RKO (cell line): ENCODE measurements around the gene USHBP1.

Experiments
- DNase-seq: peaks from one replicate; pipeline ENCODE4 v3.0.0-alpha.2; 2016; ENCODE audit warnings: low spot score

The USHBP1 gene

DNA sequence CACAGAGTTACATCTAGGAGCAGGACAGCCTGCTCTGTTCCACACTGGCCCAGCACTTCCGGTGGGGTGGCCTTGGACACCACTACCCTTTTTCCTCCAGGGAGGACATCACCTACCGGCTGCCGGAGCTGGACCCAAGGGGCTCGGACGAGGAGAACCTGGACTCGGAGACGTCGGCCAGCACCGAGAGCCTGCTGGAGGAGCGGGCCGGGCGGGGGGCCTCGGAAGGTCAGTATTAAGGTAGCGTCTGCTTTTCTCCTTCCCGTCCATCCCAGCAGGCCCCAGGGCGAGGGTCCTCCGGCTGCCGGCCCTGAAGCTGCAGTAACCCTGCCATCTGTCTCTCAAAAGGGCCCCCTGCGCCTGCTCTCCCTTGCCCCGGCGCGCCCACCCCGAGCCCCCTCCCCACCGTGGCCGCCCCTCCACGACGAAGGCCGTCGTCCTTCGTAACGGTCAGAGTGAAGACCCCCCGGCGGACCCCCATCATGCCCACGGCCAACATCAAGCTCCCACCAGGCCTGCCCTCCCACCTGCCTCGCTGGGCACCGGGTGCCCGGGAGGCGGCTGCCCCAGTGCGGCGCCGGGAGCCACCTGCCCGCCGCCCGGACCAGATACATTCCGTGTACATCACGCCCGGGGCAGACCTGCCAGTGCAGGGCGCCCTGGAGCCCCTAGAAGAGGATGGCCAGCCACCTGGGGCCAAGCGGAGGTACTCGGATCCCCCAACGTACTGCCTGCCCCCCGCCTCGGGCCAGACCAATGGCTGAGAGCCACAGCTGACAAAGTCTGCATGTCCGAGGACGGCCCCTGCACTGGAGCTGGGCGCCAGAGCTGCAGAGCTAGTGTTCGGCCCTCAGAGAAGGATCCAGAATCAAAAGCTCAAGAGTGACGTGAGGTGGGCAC, 52.7 kb downstream of the USHBP1 start:
- no peak for DNase-seq

GRCh38 chr19:17210296-17210695, 54.2 kb downstream of the USHBP1 start:
- DNase-seq, result no peak

DNA sequence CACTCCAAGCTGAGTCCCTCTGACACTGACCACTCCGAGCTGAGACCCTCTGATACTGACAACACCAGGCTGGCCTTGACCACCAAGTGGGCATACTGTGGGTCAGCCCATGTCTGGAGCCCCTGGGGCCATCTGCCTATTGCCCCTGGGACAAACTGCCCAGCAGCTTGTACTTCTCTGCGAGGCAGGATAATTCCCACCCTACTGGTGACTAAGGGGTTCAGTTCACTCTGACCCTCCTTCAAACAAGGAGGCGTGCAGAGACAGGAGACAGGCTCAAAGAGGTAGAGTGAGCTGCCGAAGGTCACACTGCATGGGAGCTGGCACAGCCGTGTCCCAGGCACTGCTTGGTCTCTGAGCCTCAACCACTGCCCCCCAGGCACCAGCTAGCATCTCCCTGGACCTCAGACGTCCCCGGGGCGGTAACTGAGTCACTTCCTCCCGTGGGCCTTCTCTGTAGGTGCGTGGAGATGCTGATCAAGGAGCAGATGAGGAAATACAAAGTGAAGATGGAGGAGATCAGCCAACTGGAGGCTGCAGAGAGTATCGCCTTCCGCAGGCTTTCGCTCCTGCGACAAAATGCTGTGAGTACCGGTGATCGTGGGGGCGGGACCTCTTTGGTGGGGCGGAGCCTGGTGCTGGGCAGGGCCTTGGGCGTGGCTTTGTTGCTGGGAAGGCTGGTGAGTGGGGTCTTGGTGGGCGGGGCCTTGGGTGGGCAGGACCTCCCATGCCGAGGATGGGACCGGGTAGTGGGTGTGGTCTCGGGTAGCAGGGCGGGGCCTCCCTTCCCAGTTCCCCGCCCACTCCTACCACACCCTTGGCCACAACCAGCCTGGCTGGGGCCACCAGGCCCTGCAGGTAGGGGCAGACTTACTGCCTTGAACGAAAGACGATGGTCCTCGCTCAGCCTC, 55.2 kb downstream of the USHBP1 start:
- DNase-seq, result peak; percentile 19

DNA sequence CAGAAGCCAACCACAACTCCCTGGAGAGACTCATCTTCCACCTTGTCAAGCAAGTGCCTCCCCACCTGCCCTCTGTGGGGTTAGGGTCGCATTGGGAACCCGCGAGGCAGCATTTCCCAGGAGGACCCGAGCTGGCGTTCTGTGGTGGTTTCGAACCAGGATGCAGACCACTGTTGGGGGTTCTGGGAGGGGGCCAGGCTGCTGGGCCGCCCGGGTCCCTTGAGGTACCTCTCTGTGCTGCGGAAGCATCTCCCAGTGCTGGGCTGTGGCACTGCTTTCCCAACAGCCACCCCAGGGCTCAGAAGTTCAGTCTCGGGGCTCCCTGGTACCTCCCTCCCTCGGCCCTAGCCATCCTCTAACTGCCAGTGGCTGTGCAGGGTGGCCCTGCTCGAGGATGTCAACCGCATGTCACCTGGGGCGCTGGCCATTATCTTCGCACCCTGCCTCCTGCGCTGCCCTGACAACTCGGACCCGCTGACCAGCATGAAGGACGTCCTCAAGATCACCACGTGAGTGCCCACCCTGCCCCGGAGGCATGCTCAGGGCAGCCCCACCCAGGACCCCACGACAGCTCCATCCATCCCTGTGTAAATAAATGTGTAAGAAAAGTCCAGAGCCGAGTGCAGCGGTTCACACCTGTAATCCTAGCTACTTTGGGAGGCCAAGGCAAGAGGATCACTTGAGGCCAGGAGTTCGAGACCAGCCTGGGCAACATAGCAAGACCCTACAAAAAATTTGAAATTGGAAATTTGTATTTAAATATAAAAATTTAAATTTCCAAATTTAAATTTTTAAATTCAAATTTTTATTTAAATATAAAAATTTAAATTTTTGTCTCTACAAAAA, 57.6 kb downstream of the USHBP1 start:
- DNase-seq, result no peak

DNA sequence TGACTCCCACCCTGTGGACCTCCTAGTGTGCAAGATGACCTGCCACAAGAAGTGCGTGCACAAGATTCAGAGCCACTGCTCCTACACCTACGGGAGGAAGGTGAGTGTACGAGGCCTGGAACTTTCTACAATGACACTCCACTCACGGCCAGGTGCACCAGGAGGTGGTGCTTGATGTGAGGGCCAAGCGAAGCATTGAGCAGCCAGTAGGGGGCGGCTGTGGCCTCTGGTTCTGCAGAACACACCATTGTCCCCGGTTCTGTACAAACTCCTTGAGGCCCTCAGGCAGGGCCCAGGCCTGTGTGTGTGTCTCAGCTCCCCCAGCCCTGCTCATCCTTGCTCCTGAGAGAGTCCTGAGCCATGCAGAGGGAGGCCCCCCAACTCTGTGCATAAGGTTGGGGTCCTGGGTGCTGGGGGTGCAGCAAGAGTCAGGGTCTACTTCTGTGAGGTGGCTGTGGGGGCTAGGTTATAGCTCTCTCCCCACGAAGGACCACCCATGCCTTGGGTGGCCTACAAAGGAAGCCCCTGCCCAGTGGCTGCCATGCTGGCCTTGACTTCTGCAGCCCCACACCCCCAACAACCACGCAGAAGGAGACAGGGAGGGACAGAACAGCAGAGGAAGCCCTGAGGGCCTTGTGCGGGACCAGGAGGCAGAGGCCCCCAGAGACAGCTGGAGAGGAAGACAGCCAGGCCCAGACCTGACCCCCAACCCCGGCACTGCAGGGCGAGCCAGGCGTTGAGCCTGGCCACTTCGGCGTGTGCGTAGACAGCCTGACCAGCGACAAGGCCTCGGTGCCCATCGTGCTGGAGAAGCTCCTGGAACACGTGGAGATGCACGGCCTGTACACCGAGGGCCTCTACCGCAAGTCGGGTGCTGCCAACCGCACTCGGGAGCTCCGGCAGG, 59.1 kb downstream of the USHBP1 start:
- peak; percentile 41 for DNase-seq

GRCh38 chr19:17202713-17203112, 61.8 kb downstream of the USHBP1 start:
- DNase-seq, result no peak

GRCh38 chr19:17202249-17202648, 62.3 kb downstream of the USHBP1 start:
- no peak for DNase-seq

DNA sequence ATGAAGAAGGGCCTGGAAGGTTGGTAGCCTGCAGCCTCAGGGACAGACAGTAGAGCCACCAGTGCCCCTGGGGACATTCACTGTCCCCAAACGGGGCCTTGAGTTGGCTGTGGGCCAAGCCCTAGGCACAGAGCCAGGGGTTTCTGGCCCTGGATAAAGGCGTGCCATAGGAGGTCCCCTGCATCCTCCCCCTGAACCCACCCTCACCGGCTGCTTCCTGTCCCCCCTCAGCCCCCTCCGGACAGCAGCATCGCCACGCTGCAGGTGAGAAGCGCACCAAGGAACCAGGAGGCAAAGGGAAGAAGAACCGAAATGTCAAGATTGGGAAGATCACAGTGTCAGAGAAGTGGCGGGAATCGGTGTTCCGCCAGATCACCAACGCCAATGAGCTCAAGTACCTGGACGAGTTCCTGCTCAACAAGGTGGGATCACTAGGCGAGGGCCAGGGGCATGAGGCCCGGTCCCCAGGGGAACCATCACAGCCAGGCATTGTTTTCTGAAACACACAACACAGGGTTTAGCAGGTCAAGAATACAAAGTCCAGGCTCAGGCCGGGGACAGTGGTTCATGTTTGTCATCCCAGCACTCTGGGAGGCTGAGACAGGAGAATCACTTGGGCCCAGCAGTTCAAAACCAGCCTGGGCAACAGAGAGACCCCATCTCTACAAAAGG, 64.0 kb downstream of the USHBP1 start:
- DNase-seq, result no peak
